Muscle layer of colon (tissue), 2 donors: ENCODE data around the gene PARD3B.

Source experiments
- H3K27ac ChIP-seq: one replicate; pipeline ENCODE4 v1.7.0; 2013; ENCODE audit warnings: low read depth, mild to moderate bottlenecking, low read length, moderate library complexity
- H3K27me3 ChIP-seq, 2 donors: one replicate each; pipeline ENCODE4 v1.7.0; 2013; ENCODE audit warnings: low read length in 2 of 2, mild to moderate bottlenecking in 2 of 2; ENCODE audit not compliant: insufficient read depth in 2 of 2, control insufficient read depth in 1 of 2
- H3K36me3 ChIP-seq: one replicate; pipeline ENCODE4 v1.7.0; 2013; ENCODE audit warnings: mild to moderate bottlenecking, low read length; ENCODE audit not compliant: insufficient read depth
- H3K4me1 ChIP-seq: one replicate; pipeline ENCODE4 v1.7.0; 2013; ENCODE audit warnings: mild to moderate bottlenecking, low read length; ENCODE audit not compliant: insufficient read depth
- H3K4me3 ChIP-seq, 2 donors: one replicate each; pipeline ENCODE4 v1.7.0; 2013; ENCODE audit warnings: low read length in 2 of 2, low read depth in 1 of 2, mild to moderate bottlenecking in 1 of 2, moderate library complexity in 1 of 2
- H3K9ac ChIP-seq: one replicate; pipeline ENCODE4 v1.7.0; 2013; ENCODE audit warnings: low read length
- H3K9me3 ChIP-seq: one replicate; pipeline ENCODE4 v1.7.0; 2013; ENCODE audit warnings: mild to moderate bottlenecking, low read length
- donor health status: abdominal sarcoma.
- donor health status: Adenocarcinoma of cecum.

Gene PARD3B

GRCh38 chr2:204771721-204772120 lies 226.4 kb downstream of the PARD3B start:
- H3K36me3 ChIP-seq, result no peaks in the 10 kb centered on the region
- no peak overlapping the region for H3K27ac ChIP-seq
- H3K9ac ChIP-seq, result no peak overlapping the region
- peaks cover 19% of the 10 kb centered on the region for H3K4me1 ChIP-seq
- H3K9me3 ChIP-seq, result no peaks in the 10 kb centered on the region
- no peaks in the 10 kb centered on the region for H3K27me3 ChIP-seq
- H3K4me3 ChIP-seq, result no peak overlapping the region

- no peak overlapping the region for H3K9ac ChIP-seq
Observed at GRCh38 chr2:204772546-204772945, 227.3 kb downstream of the PARD3B start.

GRCh38 chr2:204775766-204776165 lies 230.5 kb downstream of the PARD3B start:
- Histone ChIP-seq H3K9ac (no peak overlapping the region), H3K36me3 (no peaks in the 10 kb centered on the region), H3K4me3 (no peak overlapping the region), H3K9me3 (no peaks in the 10 kb centered on the region), H3K27ac (no peak overlapping the region), H3K4me1 (peaks cover 23% of the 10 kb centered on the region), H3K27me3 (no peaks in the 10 kb centered on the region)

More at GRCh38 chr2:204772546-204772945, 227.3 kb downstream of the PARD3B start:
- H3K4me3 ChIP-seq, result no peak overlapping the region
- no peaks in the 10 kb centered on the region for H3K27me3 ChIP-seq
- no peaks in the 10 kb centered on the region for H3K36me3 ChIP-seq
- peaks cover 25% of the 10 kb centered on the region for H3K4me1 ChIP-seq
- H3K27ac ChIP-seq, result no peak overlapping the region
- no peaks in the 10 kb centered on the region for H3K9me3 ChIP-seq

GRCh38 chr2:204776781-204777559 lies 231.7 kb downstream of the PARD3B start:
- no peak overlapping the region for H3K4me3 ChIP-seq
- no peak overlapping the region for H3K9ac ChIP-seq
- H3K27ac ChIP-seq, result no peak overlapping the region
- H3K36me3 ChIP-seq, result no peaks in the 10 kb centered on the region
- H3K27me3 ChIP-seq, result no peaks in the 10 kb centered on the region
- H3K4me1 ChIP-seq, result peaks cover 22% of the 10 kb centered on the region
- H3K9me3 ChIP-seq, result no peaks in the 10 kb centered on the region

- H3K9ac ChIP-seq, result no peak overlapping the region
- H3K27me3 ChIP-seq, result no peaks in the 10 kb centered on the region
- no peaks in the 10 kb centered on the region for H3K9me3 ChIP-seq
- no peak overlapping the region for H3K27ac ChIP-seq
- H3K4me1 ChIP-seq, result peaks cover 22% of the 10 kb centered on the region
- H3K36me3 ChIP-seq, result no peaks in the 10 kb centered on the region
- H3K4me3 ChIP-seq, result no peak overlapping the region
Observed at GRCh38 chr2:204779771-204780170, 234.5 kb downstream of the PARD3B start.

GRCh38 chr2:204781941-204782340 lies 236.7 kb downstream of the PARD3B start:
- H3K27me3 ChIP-seq, result no peaks in the 10 kb centered on the region
- peaks cover 4% of the 10 kb centered on the region for H3K4me1 ChIP-seq
- H3K27ac ChIP-seq, result no peak overlapping the region
- no peaks in the 10 kb centered on the region for H3K36me3 ChIP-seq
- no peaks in the 10 kb centered on the region for H3K9me3 ChIP-seq
- no peak overlapping the region for H3K4me3 ChIP-seq
- H3K9ac ChIP-seq, result no peak overlapping the region

GRCh38 chr2:204790076-204790475 lies 244.8 kb downstream of the PARD3B start:
- Histone ChIP-seq H3K36me3 (no peaks in the 10 kb centered on the region), H3K27ac (no peak overlapping the region), H3K4me3 (no peak overlapping the region), H3K27me3 (no peaks in the 10 kb centered on the region), H3K4me1 (peaks cover 3% of the 10 kb centered on the region), H3K9ac (no peak overlapping the region), H3K9me3 (no peaks in the 10 kb centered on the region)

- Histone ChIP-seq H3K9me3 (no peaks in the 10 kb centered on the region), H3K9ac (no peak overlapping the region), H3K27ac (no peak overlapping the region), H3K4me1 (peaks cover 7% of the 10 kb centered on the region), H3K4me3 (no peak overlapping the region), H3K27me3 (no peaks in the 10 kb centered on the region), H3K36me3 (no peaks in the 10 kb centered on the region)
Observed at GRCh38 chr2:204791230-204791629, 246.0 kb downstream of the PARD3B start.

- no peak overlapping the region for H3K27ac ChIP-seq
- no peaks in the 10 kb centered on the region for H3K36me3 ChIP-seq
- no peak overlapping the region for H3K4me3 ChIP-seq
- no peaks in the 10 kb centered on the region for H3K27me3 ChIP-seq
- peaks cover 7% of the 10 kb centered on the region for H3K4me1 ChIP-seq
- H3K9me3 ChIP-seq, result no peaks in the 10 kb centered on the region
- H3K9ac ChIP-seq, result no peak overlapping the region
Observed at GRCh38 chr2:204794624-204795023, 249.3 kb downstream of the PARD3B start.

GRCh38 chr2:204795156-204795555 lies 249.9 kb downstream of the PARD3B start:
- H3K9ac ChIP-seq, result no peak overlapping the region
- H3K4me3 ChIP-seq, result no peak overlapping the region
- peaks cover 7% of the 10 kb centered on the region for H3K4me1 ChIP-seq
- H3K9me3 ChIP-seq, result no peaks in the 10 kb centered on the region
- no peaks in the 10 kb centered on the region for H3K36me3 ChIP-seq
- H3K27ac ChIP-seq, result no peak overlapping the region
- H3K27me3 ChIP-seq, result no peaks in the 10 kb centered on the region

GRCh38 chr2:204796581-204796980 lies 251.3 kb downstream of the PARD3B start:
- peaks cover 7% of the 10 kb centered on the region for H3K4me1 ChIP-seq
- no peaks in the 10 kb centered on the region for H3K9me3 ChIP-seq
- H3K36me3 ChIP-seq, result no peaks in the 10 kb centered on the region
- no peak overlapping the region for H3K27ac ChIP-seq
- H3K4me3 ChIP-seq, result no peak overlapping the region
- H3K27me3 ChIP-seq, result no peaks in the 10 kb centered on the region
- H3K9ac ChIP-seq, result no peak overlapping the region

GRCh38 chr2:204799791-204800190 lies 254.5 kb downstream of the PARD3B start:
- Histone ChIP-seq H3K9ac (no peak overlapping the region), H3K4me1 (peaks cover 6% of the 10 kb centered on the region), H3K9me3 (no peaks in the 10 kb centered on the region), H3K4me3 (no peak overlapping the region), H3K27me3 (no peaks in the 10 kb centered on the region), H3K27ac (no peak overlapping the region), H3K36me3 (no peaks in the 10 kb centered on the region)
